Endothelial cell of umbilical vein (primary cell): ENCODE results near the gene KY. TPM values are rescaled to one million over a fixed set of nuclear protein-coding genes. Genes with fewer than 3 reads are reported as not detected.

ENCODE experiments used
- BruUV-seq: library from RNA; stranded (reverse); fragments of 400-500 nt; replicated peaks from 2 replicates; lab custom pipeline; 2021; lab: Mats Ljungman, UMichigan
- CTCF ChIA-PET: fragments of 300-600, 350-600 bp; sonication (Branson Sonifier 250); formaldehyde crosslinking; loops from one replicate; lab custom pipeline; 2021; ENCODE audit warnings: antibody characterized with exemption, inconsistent platforms; lab: Charles Lee
- POLR2A ChIA-PET: fragments of 300-600, 350-600 bp; sonication (Branson Sonifier 250); formaldehyde crosslinking; loops from one replicate; lab custom pipeline; 2021; ENCODE audit warnings: antibody characterized with exemption, inconsistent platforms; lab: Charles Lee
- DNase-seq: peaks from one replicate; pipeline ENCODE4 v3.0.0-alpha.2; 2011; ENCODE audit warnings: low read depth, low spot score
- FAIRE-seq: peaks from 2 replicates; lab custom pipeline; 2011; peaks lifted over from hg19 to GRCh38; lab: Jason Lieb, UNC
- H2AFZ ChIP-seq: 2 replicates; pipeline ENCODE4 v1.6.0; 2012; ENCODE audit warnings: low read depth, low read length, control low read depth, inconsistent platforms
- H3K27ac ChIP-seq: 2 replicates; pipeline ENCODE4 v1.5.1; 2011; ENCODE audit warnings: low read depth, mild to moderate bottlenecking, control low read depth, low read length, moderate library complexity; ENCODE audit not compliant: insufficient read depth
- H3K27me3 ChIP-seq, 2 experiments: 2 replicates each; pipeline versions ENCODE4 v1.6.0 to v1.6.1; 2011; ENCODE audit warnings: low read length in 2 of 2, mixed read lengths in 1 of 2; ENCODE audit not compliant: control insufficient read depth in 2 of 2, insufficient read depth in 2 of 2
- H3K36me3 ChIP-seq, 2 experiments: 2 replicates in 1 of 2; 3 replicates in 1 of 2; pipeline ENCODE4 v1.5.1; 2011; ENCODE audit warnings: low read length in 2 of 2, mild to moderate bottlenecking in 1 of 2, moderate library complexity in 1 of 2; ENCODE audit not compliant: control insufficient read depth in 2 of 2, insufficient read depth in 2 of 2; ENCODE audit errors: extremely low read depth in 1 of 2
- H3K4me1 ChIP-seq: 3 replicates; pipeline ENCODE4 v1.5.1; 2011; ENCODE audit warnings: mild to moderate bottlenecking, low read length; ENCODE audit not compliant: control insufficient read depth, insufficient read depth; ENCODE audit errors: extremely low read depth
- H3K4me2 ChIP-seq: 2 replicates; pipeline ENCODE4 v1.6.1; 2011; ENCODE audit warnings: low read length, control low read depth, mixed read lengths; ENCODE audit not compliant: insufficient read depth
- H3K4me3 ChIP-seq, 3 experiments: fragments of 200-600 bp in 1 of 3; sonication (generic), shearing (Covaris generic) in 1 of 3; replicated peaks in 1 of 3; 2 replicates each; pipeline ENCODE4 v1.5.1; 2011 to 2016; ENCODE audit warnings: control low read depth in 3 of 3, low read length in 3 of 3, mild to moderate bottlenecking in 2 of 3, inconsistent platforms in 1 of 3, low read depth in 1 of 3, moderate library complexity in 1 of 3; ENCODE audit not compliant: insufficient read depth in 1 of 3
- H3K79me2 ChIP-seq: 2 replicates; pipeline ENCODE4 v1.6.0; 2012; ENCODE audit warnings: low read length, inconsistent platforms; ENCODE audit not compliant: control insufficient read depth, insufficient read depth
- H3K9ac ChIP-seq: replicated peaks from 2 replicates; pipeline ENCODE3; 2011; ENCODE audit warnings: low read length, control low read depth; ENCODE audit not compliant: insufficient read depth; ENCODE audit errors: extremely low read depth
- H3K9me1 ChIP-seq: replicated peaks from 3 replicates; pipeline ENCODE4 v1.6.0; 2011; ENCODE audit warnings: mild to moderate bottlenecking, low read length; ENCODE audit not compliant: control insufficient read depth, insufficient read depth; ENCODE audit errors: extremely low read depth
- H3K9me3 ChIP-seq: replicated peaks from 2 replicates; pipeline ENCODE4 v1.5.1; 2012; ENCODE audit warnings: low read length, inconsistent platforms; ENCODE audit not compliant: control insufficient read depth, insufficient read depth
- H4K20me1 ChIP-seq: replicated peaks from 2 replicates; pipeline ENCODE3; 2011; ENCODE audit warnings: mild to moderate bottlenecking, low read length; ENCODE audit not compliant: control insufficient read depth, insufficient read depth; ENCODE audit errors: extremely low read depth
- CTCF ChIP-seq, 2 donors: IDR thresholded peaks; 1 replicate in 1 of 2; 2 replicates in 1 of 2; pipeline ENCODE4 v1.5.1; 2011; ENCODE audit warnings: low read length in 2 of 2, mild to moderate bottlenecking in 2 of 2, moderate library complexity in 2 of 2, control low read depth in 1 of 2, inconsistent platforms in 1 of 2, low read depth in 1 of 2; ENCODE audit not compliant: insufficient read depth in 1 of 2; ENCODE audit errors: extremely low read depth in 1 of 2
- EZH2 ChIP-seq: IDR thresholded peaks from 2 replicates; pipeline ENCODE4 v1.6.1; 2012; ENCODE audit warnings: borderline replicate concordance, low read depth, mild to moderate bottlenecking, moderate library complexity, low read length, inconsistent platforms; ENCODE audit not compliant: severe bottlenecking
- FOS ChIP-seq: IDR thresholded peaks from 2 replicates; pipeline ENCODE4 v1.6.1; 2011; ENCODE audit warnings: mild to moderate bottlenecking, low read length, moderate library complexity, borderline replicate concordance; ENCODE audit not compliant: insufficient read depth
- GATA2 ChIP-seq: IDR thresholded peaks from 2 replicates; pipeline ENCODE4 v1.7.0; 2011; ENCODE audit warnings: low read depth, mild to moderate bottlenecking, moderate library complexity, mixed read lengths, low read length; ENCODE audit not compliant: insufficient read length, insufficient read depth
- JUN ChIP-seq: IDR thresholded peaks from 2 replicates; pipeline ENCODE4 v1.6.1; 2011; ENCODE audit warnings: borderline replicate concordance, low read depth; ENCODE audit not compliant: insufficient read length, insufficient read depth
- MAX ChIP-seq: IDR thresholded peaks from 2 replicates; pipeline ENCODE4 v1.6.1; 2011; ENCODE audit not compliant: insufficient read depth, insufficient read length
- MYC ChIP-seq: IDR thresholded peaks from one replicate; pipeline ENCODE4 v1.6.1; 2011; ENCODE audit warnings: mild to moderate bottlenecking, low read depth, low read length
- POLR2A ChIP-seq: IDR thresholded peaks from 2 replicates; pipeline ENCODE4 v1.6.1; 2012; ENCODE audit warnings: low read depth, mild to moderate bottlenecking, control low read depth, low read length
- POLR2AphosphoS5 ChIP-seq: IDR thresholded peaks from 2 replicates; pipeline ENCODE4 v1.6.1; 2012; ENCODE audit warnings: low read depth, mild to moderate bottlenecking, control low read depth, low read length, moderate library complexity; ENCODE audit not compliant: insufficient read depth
- dilution Hi-C: fragments of 300-500 bp; cut with MboI; formaldehyde crosslinking; loops from one replicate; pipeline ENCODE4 v1.15.0; 2019; ENCODE audit warnings: low sequenced_read_pairs; ENCODE audit not compliant: extremely low pct_ligation_motif_present
- intact Hi-C: fragments of 100-400 bp; cut with micrococcal nuclease; formaldehyde crosslinking; loops from one replicate; pipeline ENCODE4 v1.10.0; 2022
- polyA plus RNA-seq, 4 experiments: library from polyadenylated mRNA; depleted of rRNA in 3 of 4; stranded (reverse) in 3 of 4; unstranded in 1 of 4; fragments of >200 nt; gene quantifications; 2 replicates each; pipeline versions ENCODE4 v1.2.1 to v1.2.3, GENCODE V29; 2011 to 2012; ENCODE audit warnings: missing spikeins in 1 of 4
- total RNA-seq: library from RNA; stranded (reverse); gene quantifications from 2 replicates; pipeline ENCODE4 v1.2.3, GENCODE V29; 2021

The KY gene
- total and polyA plus RNA-seq, 2 donors (not counting 3 experiments of a cell fraction or from before 2014, with no cell fraction given) = not detected

- DNase-seq (no peak), FAIRE-seq (no peak)
- BruUV-seq = no TSS peak
- ChIA-PET CTCF (no interaction called here), POLR2A (no interaction called here)
- no peak overlapping the region for H3K4me3 ChIP-seq
- dilution Hi-C loops (no loop called here), intact Hi-C loops (no loop called here)
- no peaks in the 10 kb centered on the region for H3K9me3 ChIP-seq
- H3K9ac ChIP-seq = no peak overlapping the region
- H3K4me2 ChIP-seq = no peak overlapping the region
- H2AFZ ChIP-seq = no peak overlapping the region
- H3K36me3 ChIP-seq = no peaks in the 10 kb centered on the region
- TF ChIP-seq POLR2AphosphoS5 = no peak
- TF ChIP-seq EZH2 = no peak
- no peak for TF ChIP-seq JUN
- no peak for TF ChIP-seq GATA2
- TF ChIP-seq MYC = no peak
- no peak for TF ChIP-seq POLR2A
- TF ChIP-seq CTCF (IDR thresholded peaks at IDR 0.05; ENCODE audit: extremely low read depth in 1 of 2, insufficient read depth in 1 of 2, low read depth in 1 of 2, low read length in 2 of 2) = no peak
- no peak for TF ChIP-seq MAX
- TF ChIP-seq FOS = no peak
- H4K20me1 ChIP-seq = no peaks in the 10 kb centered on the region
- no peaks in the 10 kb centered on the region for H3K9me1 ChIP-seq
- H3K27ac ChIP-seq = no peak overlapping the region
- H3K79me2 ChIP-seq = no peaks in the 10 kb centered on the region
- H3K4me1 ChIP-seq = no peaks in the 10 kb centered on the region
- peaks cover 9 to 12% of the 10 kb centered on the region in 2 experiments for H3K27me3 ChIP-seq
Observed at GRCh38 chr3:134651347-134652041, 672 bp upstream of the KY start.
